Coronary artery (tissue), 2 donors: ENCODE measurements around the gene ZNF71.

Experiments used
- DNase-seq: peaks from one replicate; pipeline ENCODE4 v3.0.0-alpha.2; 2017; ENCODE audit warnings: low spot score
- H3K27ac ChIP-seq, 2 donors: fragments of 200-600 bp; sonication (generic); one replicate each; pipeline ENCODE4 v1.5.1; 2016 to 2019
- H3K4me3 ChIP-seq: fragments of 200-600 bp; sonication (generic); 2 replicates; pipeline ENCODE4 v1.5.1; 2016; ENCODE audit warnings: mild to moderate bottlenecking, moderate library complexity
- TF ChIP-seq, protein P1 (sequence below): fragments of 200-600 bp; sonication (generic); IDR thresholded peaks from one replicate; pipeline ENCODE4 v1.5.1; 2019; ENCODE audit warnings: antibody characterized with exemption

ZNF71 gene

DNA sequence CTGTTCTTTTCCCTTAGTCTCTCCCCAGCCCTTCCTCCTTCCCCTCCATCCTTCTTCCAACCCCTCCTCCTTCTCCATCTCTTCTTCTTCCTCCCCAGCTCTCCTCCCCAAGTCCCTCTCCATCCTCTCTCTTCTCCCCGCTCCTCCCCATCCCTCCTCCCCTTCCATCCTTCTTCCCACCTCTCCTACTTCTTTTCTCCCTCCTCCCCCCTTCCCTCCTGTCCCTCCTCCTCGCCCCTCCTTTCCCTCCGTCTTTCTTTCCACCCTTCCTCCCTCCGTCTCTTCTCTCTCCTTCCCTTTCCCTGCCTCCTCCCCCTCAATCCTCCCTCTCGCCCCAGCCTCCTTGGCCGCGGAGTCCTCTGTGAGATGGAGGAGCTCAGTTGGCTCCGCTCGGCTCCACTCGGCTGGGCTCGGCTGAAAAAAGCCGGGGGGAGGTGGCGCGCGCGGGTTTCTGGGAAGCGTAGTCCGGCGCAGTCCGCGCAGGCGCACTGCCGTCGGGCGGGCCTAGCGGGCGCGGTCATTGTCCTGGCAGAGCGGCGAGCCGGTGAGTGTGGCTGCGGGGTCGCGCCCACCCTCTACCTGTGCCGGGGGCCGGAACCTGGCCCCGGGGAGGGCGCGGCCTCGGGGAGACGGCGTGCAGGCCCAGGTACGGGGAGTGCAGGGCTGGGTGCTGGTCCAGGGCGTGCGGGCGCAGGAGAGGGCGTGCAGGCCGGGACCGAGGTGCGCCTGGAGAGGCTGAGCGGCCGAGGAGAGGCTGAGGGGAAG lies at the start of gene ZNF71:
ZNF71 (plus strand) TSS at position 520 of the 765 bp plus-strand sequence. CDS start 6,257 bp downstream, outside the sequence.
- Histone ChIP-seq H3K27ac (peak within 1 kb of the TSS; percentile 56 to 91), H3K4me3 (peak within 1 kb of the TSS; percentile 100)
- DNase-seq, result peak; percentile 90
- TF ChIP-seq, protein P1, sequence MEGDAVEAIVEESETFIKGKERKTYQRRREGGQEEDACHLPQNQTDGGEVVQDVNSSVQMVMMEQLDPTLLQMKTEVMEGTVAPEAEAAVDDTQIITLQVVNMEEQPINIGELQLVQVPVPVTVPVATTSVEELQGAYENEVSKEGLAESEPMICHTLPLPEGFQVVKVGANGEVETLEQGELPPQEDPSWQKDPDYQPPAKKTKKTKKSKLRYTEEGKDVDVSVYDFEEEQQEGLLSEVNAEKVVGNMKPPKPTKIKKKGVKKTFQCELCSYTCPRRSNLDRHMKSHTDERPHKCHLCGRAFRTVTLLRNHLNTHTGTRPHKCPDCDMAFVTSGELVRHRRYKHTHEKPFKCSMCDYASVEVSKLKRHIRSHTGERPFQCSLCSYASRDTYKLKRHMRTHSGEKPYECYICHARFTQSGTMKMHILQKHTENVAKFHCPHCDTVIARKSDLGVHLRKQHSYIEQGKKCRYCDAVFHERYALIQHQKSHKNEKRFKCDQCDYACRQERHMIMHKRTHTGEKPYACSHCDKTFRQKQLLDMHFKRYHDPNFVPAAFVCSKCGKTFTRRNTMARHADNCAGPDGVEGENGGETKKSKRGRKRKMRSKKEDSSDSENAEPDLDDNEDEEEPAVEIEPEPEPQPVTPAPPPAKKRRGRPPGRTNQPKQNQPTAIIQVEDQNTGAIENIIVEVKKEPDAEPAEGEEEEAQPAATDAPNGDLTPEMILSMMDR, result no peak

DNA sequence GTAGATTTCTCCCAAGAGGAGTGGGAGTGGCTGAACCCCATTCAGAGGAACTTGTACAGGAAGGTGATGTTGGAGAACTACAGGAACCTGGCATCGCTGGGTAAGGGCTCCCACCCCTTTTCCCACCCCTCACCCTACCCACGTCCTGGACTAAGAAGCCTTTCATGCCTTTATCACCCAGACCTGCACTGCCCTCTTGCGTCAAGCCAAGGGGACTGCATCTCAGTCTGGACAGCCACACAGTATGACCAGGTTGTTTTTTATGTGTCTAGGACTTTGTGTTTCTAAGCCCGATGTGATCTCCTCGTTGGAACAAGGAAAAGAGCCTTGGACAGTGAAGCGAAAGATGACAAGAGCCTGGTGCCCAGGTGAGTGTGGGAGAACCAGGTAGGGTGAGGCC lies 47.6 kb upstream of the ZNF71 start:
- Histone ChIP-seq H3K27ac (no peak overlapping the region), H3K4me3 (no peak overlapping the region)
- DNase-seq, result no peak
- TF ChIP-seq, protein P1, result no peak

DNA sequence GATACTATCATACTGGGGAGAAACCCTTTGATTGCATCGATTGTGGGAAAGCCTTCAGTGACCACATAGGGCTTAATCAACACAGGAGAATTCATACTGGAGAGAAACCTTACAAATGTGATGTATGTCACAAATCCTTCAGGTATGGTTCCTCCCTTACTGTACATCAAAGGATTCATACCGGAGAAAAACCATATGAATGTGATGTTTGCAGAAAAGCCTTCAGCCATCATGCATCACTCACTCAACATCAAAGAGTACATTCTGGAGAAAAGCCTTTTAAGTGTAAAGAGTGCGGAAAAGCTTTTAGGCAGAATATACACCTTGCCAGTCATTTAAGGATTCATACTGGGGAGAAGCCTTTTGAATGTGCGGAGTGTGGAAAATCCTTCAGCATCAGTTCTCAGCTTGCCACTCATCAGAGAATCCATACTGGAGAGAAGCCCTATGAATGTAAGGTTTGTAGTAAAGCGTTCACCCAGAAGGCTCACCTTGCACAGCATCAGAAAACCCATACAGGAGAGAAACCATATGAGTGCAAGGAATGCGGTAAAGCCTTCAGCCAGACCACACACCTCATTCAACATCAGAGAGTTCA lies 40.7 kb upstream of the ZNF71 start:
- H3K4me3 ChIP-seq, result peak overlapping the region; percentile 31
- H3K27ac ChIP-seq, result no peak overlapping the region
- DNase-seq, result no peak
- TF ChIP-seq, protein P1, result no peak

DNA sequence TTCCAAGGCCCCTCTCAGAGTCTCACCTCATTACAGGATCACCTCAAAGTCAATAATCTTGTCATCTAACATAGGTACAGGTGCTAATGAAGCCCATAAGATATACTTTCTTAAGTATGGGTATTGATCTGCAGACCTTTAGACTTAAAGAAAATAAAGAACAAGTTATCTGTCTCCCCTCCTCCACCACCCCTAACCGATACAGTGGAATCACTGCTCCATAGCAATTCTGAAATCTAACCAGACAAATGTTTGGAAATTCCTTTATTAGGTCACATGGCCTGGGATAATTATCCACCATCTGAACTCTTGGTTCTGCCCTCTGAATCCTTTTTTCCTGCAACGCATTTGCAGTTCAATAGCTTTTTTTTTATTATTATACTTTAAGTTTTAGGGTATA lies 32.3 kb upstream of the ZNF71 start:
- no peak overlapping the region for H3K27ac ChIP-seq
- H3K4me3 ChIP-seq, result no peak overlapping the region
- TF ChIP-seq, protein P1, result no peak
- no peak for DNase-seq

DNA sequence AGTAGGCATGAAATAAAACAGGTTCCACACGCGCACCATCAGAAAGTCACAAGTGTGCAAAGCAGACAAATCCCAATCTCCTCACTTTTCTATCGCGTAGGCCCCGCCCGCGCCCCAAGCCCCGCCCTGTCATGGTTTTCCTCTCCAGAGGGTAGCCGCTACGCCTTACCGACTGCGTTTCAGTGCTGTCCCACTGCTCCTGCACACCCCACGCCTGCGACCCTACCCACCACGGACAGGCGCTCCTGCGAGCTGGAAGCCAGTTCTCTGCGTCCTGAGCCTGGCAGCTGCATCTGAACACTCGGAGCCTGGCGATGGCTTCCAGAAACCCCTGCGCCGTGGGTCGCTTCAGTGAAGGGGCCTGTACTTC lies 28.2 kb upstream of the ZNF71 start:
- peak overlapping the region; percentile 98 for H3K4me3 ChIP-seq
- peak overlapping the region; percentile 56 to 91 for H3K27ac ChIP-seq
- TF ChIP-seq, protein P1, result no peak
- DNase-seq, result no peak

DNA sequence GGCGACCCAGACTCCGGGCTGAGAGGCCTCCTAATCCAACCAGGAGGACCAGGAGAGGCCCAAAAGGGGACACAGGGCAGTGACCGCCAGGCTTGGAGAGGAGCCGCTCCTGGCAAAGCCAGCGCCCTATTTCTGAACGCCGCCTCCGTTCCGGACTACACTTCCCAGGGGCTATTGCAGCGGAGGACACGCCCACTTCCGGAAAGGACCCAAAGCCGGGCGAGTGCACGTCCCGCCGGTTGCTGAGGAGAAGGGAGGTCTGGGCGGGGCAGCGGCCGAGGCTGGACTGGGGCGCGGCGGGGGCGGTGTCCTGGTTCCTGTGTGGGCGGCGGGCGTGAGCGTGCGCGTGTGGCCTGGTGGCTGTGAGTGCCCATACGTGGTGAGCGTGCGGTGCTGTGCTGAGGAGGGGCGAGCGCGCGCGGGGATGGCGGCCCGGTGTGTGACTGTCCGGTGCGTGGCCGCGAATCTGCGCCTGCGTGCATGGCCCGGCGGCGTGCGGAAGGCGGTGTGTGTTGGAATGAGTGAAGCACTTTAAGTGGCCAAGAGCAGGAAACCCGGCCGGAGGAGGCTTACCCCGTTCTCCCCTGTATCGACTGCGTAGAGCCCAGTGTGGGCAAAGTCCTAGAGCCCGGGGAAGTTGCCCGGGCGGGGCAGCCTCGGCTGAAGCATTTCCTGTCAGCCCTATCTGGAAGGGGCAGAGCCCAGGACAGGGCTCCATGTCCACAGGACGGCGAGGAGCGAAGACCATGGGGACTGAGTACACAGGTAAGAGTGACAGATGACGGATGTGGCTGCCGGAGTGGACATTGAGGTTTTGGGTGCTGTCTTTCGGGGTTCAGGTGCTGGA lies 27.6 kb upstream of the ZNF71 start, which contains the start of gene ZNF470:
ZNF470 (plus strand) TSS at position 195 of the 847 bp plus-strand sequence. CDS start 2,844 bp downstream, outside the sequence.
- H3K27ac ChIP-seq, result peak within 1 kb of the TSS; percentile 56 to 91
- DNase-seq, result peak; percentile 96
- peak within 1 kb of the TSS; percentile 98 for H3K4me3 ChIP-seq
- TF ChIP-seq, protein P1, result no peak
